A204.1 (cell line): ENCODE data around the gene RAB4A.
A peak's percentile ranks its signal among the peaks of the same experiment; 100 is the strongest.

Experiments used
- FAIRE-seq: peaks from 2 replicates; lab custom pipeline; 2012; peaks lifted over from hg19 to GRCh38; lab: Jason Lieb, UNC

Gene RAB4A

GRCh38 chr1:229244091-229244490, 26.8 kb upstream of the RAB4A start:
- no peak for FAIRE-seq

GRCh38 chr1:229247871-229248270, 23.0 kb upstream of the RAB4A start:
- no peak for FAIRE-seq

- FAIRE-seq = no peak
Observed at GRCh38 chr1:229248821-229249817, 21.8 kb upstream of the RAB4A start.

GRCh38 chr1:229249854-229250644, 20.9 kb upstream of the RAB4A start:
- no peak for FAIRE-seq

- no peak for FAIRE-seq
Observed at GRCh38 chr1:229251185-229251584, 19.7 kb upstream of the RAB4A start.

GRCh38 chr1:229252228-229252984, 18.5 kb upstream of the RAB4A start:
- no peak for FAIRE-seq

GRCh38 chr1:229253151-229253974, 17.5 kb upstream of the RAB4A start:
- FAIRE-seq = no peak

- FAIRE-seq = no peak
Observed at GRCh38 chr1:229254910-229255541, 15.9 kb upstream of the RAB4A start.

GRCh38 chr1:229258031-229258756, 12.7 kb upstream of the RAB4A start:
- peak; percentile 78 for FAIRE-seq

GRCh38 chr1:229258757-229259060, 12.2 kb upstream of the RAB4A start:
- no peak for FAIRE-seq

- no peak for FAIRE-seq
Observed at GRCh38 chr1:229260297-229260696, 10.6 kb upstream of the RAB4A start.

GRCh38 chr1:229262239-229262638, 8.7 kb upstream of the RAB4A start:
- FAIRE-seq = no peak

GRCh38 chr1:229263254-229263653, 7.7 kb upstream of the RAB4A start:
- FAIRE-seq = no peak

- FAIRE-seq = no peak
Observed at GRCh38 chr1:229264068-229264467, 6.8 kb upstream of the RAB4A start.

- no peak for FAIRE-seq
Observed at GRCh38 chr1:229264487-229264886, 6.4 kb upstream of the RAB4A start.

GRCh38 chr1:229266274-229266673, 4.6 kb upstream of the RAB4A start:
- FAIRE-seq = no peak

- no peak for FAIRE-seq
Observed at GRCh38 chr1:229266832-229267500, 3.9 kb upstream of the RAB4A start.

GRCh38 chr1:229268505-229268904, 2.4 kb upstream of the RAB4A start:
- no peak for FAIRE-seq

- no peak for FAIRE-seq
Observed at GRCh38 chr1:229271448-229272159, 693 bp downstream of the RAB4A start.
